CD4-positive, alpha-beta T cell treated with Interleukin-6 at 100 ng/mL for 8 hours (primary cell): ENCODE data around the gene TMEM167A.
"Not testable (repeated sequence)": the region's sequence is repeated elsewhere in the genome, so short reads cannot be mapped to it uniquely, and the experiment has no call there.

ENCODE experiments used
- DNase-seq: peaks from one replicate; pipeline ENCODE4 v3.0.0-alpha.2; 2020; ENCODE audit warnings: mixed read lengths, low spot score

Gene TMEM167A

GRCh38 chr5:83090169-83090568 lies 13.0 kb upstream of the TMEM167A start:
- no peak for DNase-seq

GRCh38 chr5:83085106-83085505 lies 7.9 kb upstream of the TMEM167A start:
- DNase-seq = no peak

- no peak for DNase-seq
Observed at GRCh38 chr5:83084336-83084735, 7.1 kb upstream of the TMEM167A start.

- DNase-seq = no peak
Observed at GRCh38 chr5:83082750-83083149, 5.6 kb upstream of the TMEM167A start.

GRCh38 chr5:83077662-83078261 lies 568 bp upstream of the TMEM167A start:
- DNase-seq = peak; percentile 3

- no peak for DNase-seq
Observed at GRCh38 chr5:83072966-83073365, 4.2 kb downstream of the TMEM167A start.

- DNase-seq = no peak
Observed at GRCh38 chr5:83071286-83072051, 5.7 kb downstream of the TMEM167A start.

GRCh38 chr5:83069096-83069799 lies 7.9 kb downstream of the TMEM167A start:
- no peak for DNase-seq

GRCh38 chr5:83067377-83067776 lies 9.8 kb downstream of the TMEM167A start:
- DNase-seq = not testable (repeated sequence)

GRCh38 chr5:83066548-83067110 lies 10.6 kb downstream of the TMEM167A start:
- no peak for DNase-seq

GRCh38 chr5:83059341-83059740 lies 17.9 kb downstream of the TMEM167A start:
- no peak for DNase-seq

- DNase-seq = no peak
Observed at GRCh38 chr5:83058726-83059125, 18.5 kb downstream of the TMEM167A start.

GRCh38 chr5:83055166-83055565 lies 22.0 kb downstream of the TMEM167A start:
- DNase-seq = no peak

- DNase-seq = no peak
Observed at GRCh38 chr5:83050723-83051340, 26.4 kb downstream of the TMEM167A start.

- no peak for DNase-seq
Observed at GRCh38 chr5:83049370-83049885, 27.8 kb downstream of the TMEM167A start.

- DNase-seq = no peak
Observed at GRCh38 chr5:83048811-83049210, 28.4 kb downstream of the TMEM167A start.

- DNase-seq = no peak
Observed at GRCh38 chr5:83048277-83048676, 28.9 kb downstream of the TMEM167A start.

- no peak for DNase-seq
Observed at GRCh38 chr5:83044926-83045325, 32.3 kb downstream of the TMEM167A start.

- no peak for DNase-seq
Observed at GRCh38 chr5:83042507-83042906, 34.7 kb downstream of the TMEM167A start.

GRCh38 chr5:83038924-83039323 lies 38.3 kb downstream of the TMEM167A start:
- no peak for DNase-seq

GRCh38 chr5:83036991-83037575 lies 40.1 kb downstream of the TMEM167A start:
- no peak for DNase-seq
